Measurements from ENCODE around the gene SWAP70.

The SWAP70 gene

DNA sequence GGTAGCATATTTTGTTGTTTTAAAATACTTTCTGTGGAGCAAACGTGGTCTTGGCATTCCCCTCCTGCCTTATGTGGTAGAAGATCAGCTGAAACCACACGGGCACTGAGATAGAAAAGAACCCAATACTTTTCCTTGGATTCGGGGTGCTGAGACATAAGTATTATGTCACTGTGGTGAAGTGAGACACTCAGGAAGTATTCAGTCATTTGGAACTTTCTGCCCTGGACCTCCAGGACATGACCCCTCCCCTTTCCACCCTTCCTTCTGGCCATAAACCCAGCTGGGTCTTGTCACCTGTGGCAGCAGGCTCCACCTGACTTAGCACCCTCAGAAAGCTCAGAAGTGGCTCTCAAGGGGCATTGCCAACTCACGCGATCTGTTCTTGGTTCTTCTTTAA lies 123.4 kb downstream of the SWAP70 start:
- TF ChIP-seq, protein P1, sequence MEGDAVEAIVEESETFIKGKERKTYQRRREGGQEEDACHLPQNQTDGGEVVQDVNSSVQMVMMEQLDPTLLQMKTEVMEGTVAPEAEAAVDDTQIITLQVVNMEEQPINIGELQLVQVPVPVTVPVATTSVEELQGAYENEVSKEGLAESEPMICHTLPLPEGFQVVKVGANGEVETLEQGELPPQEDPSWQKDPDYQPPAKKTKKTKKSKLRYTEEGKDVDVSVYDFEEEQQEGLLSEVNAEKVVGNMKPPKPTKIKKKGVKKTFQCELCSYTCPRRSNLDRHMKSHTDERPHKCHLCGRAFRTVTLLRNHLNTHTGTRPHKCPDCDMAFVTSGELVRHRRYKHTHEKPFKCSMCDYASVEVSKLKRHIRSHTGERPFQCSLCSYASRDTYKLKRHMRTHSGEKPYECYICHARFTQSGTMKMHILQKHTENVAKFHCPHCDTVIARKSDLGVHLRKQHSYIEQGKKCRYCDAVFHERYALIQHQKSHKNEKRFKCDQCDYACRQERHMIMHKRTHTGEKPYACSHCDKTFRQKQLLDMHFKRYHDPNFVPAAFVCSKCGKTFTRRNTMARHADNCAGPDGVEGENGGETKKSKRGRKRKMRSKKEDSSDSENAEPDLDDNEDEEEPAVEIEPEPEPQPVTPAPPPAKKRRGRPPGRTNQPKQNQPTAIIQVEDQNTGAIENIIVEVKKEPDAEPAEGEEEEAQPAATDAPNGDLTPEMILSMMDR (IDR thresholded peaks at IDR 0.05; ENCODE audit: low read depth, low read length, missing control alignments): no peak
- no peak for DNase-seq (ENCODE audit: low read depth)
- in situ Hi-C loops (cut with HindIII; ENCODE audit: low sequenced_read_pairs): no loop called here
- no peak overlapping the region for H3K4me3 ChIP-seq (ENCODE audit: low read depth, low read length)

GRCh38 chr11:9787981-9788521 lies 124.2 kb downstream of the SWAP70 start:
- H3K4me3 ChIP-seq (ENCODE audit: low read depth, low read length): no peak overlapping the region
- TF ChIP-seq, protein P1 (IDR thresholded peaks at IDR 0.05; ENCODE audit: low read depth, low read length, missing control alignments): no peak
- peak; percentile 90 for DNase-seq (ENCODE audit: low read depth)
- in situ Hi-C loops (cut with HindIII; ENCODE audit: low sequenced_read_pairs): no loop called here

GRCh38 chr11:9789910-9790309 lies 126.0 kb downstream of the SWAP70 start:
- in situ Hi-C loops (cut with HindIII; ENCODE audit: low sequenced_read_pairs): no loop called here
- TF ChIP-seq, protein P1 (IDR thresholded peaks at IDR 0.05; ENCODE audit: low read depth, low read length, missing control alignments): no peak
- no peak for DNase-seq (ENCODE audit: low read depth)
- H3K4me3 ChIP-seq (ENCODE audit: low read depth, low read length): no peak overlapping the region

DNA sequence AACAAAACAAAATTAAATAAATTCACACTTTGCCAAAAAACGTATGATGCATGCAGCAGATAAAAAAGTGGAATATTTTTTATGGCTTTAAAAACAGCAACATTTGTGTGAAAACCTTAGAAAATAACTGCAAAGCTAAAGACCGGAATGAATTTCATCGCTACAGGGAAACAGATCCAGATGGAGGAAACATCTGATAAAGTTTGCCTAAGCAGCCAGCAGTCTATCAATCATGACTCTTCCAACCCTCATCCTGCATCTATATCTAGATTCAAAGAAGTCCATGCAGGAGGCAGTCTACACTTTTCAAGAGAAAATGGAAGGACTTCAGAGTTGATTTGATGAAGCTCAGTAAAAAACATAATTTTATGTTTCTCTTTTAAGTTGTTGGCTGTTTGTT lies 126.8 kb downstream of the SWAP70 start:
- TF ChIP-seq, protein P1 (IDR thresholded peaks at IDR 0.05; ENCODE audit: low read depth, low read length, missing control alignments): no peak
- DNase-seq (ENCODE audit: low read depth): no peak
- no peak overlapping the region for H3K4me3 ChIP-seq (ENCODE audit: low read depth, low read length)
- in situ Hi-C loops (cut with HindIII; ENCODE audit: low sequenced_read_pairs): no loop called here

- H3K4me3 ChIP-seq (ENCODE audit: low read depth, low read length): no peak overlapping the region
- TF ChIP-seq, protein P1 (IDR thresholded peaks at IDR 0.05; ENCODE audit: low read depth, low read length, missing control alignments): no peak
- in situ Hi-C loops (cut with HindIII; ENCODE audit: low sequenced_read_pairs): no loop called here
- DNase-seq (ENCODE audit: low read depth): no peak
Observed at GRCh38 chr11:9796266-9796665, 132.4 kb downstream of the SWAP70 start.

DNA sequence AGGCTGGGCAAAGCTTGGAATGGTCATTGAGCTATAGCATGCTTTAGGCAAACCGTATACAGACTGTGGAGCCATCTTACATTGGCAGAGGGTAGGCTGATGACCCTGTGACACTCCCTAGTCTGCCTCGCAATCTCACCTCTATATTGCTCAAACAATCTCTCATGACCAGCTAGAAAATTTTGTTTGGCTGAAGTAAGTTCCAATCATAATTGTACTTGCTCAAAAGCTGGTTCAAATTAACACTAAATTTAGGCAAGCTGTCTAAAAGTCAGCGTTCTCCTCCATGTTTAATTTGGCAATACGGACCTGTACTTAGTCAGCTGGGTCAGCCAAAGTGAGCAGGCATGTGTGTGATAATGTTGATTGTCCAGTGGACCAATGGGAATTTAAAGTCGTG lies 133.0 kb downstream of the SWAP70 start:
- no peak overlapping the region for H3K4me3 ChIP-seq (ENCODE audit: low read depth, low read length)
- no peak for DNase-seq (ENCODE audit: low read depth)
- TF ChIP-seq, protein P1 (IDR thresholded peaks at IDR 0.05; ENCODE audit: low read depth, low read length, missing control alignments): no peak
- in situ Hi-C loops (cut with HindIII; ENCODE audit: low sequenced_read_pairs): no loop called here

- in situ Hi-C loops (cut with HindIII; ENCODE audit: low sequenced_read_pairs): no loop called here
- TF ChIP-seq, protein P1 (IDR thresholded peaks at IDR 0.05; ENCODE audit: low read depth, low read length, missing control alignments): no peak
- no peak overlapping the region for H3K4me3 ChIP-seq (ENCODE audit: low read depth, low read length)
- DNase-seq (ENCODE audit: low read depth): no peak
Observed at GRCh38 chr11:9797300-9797699, 133.4 kb downstream of the SWAP70 start.
